Measurements from ENCODE around the gene MRGPRF.

The MRGPRF gene

DNA sequence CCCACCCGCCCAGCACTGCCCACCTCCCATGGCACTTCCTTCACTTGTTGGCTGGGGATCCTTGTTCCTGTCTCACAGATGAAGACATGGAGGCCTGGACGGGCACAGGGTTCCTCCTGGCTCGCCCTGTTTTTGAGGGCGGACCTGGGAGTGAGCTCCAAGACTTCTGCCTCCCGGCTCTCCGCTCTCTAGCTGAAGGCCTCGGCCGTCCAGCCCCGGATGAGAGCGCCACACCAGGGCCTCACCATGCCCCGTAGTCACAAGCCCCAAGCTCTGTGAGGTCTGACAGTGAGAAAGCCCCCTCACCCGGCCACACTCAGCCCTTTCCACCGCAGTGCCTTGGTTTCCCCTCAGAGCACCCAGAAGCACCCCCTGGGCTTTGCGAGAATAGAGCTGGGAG is 44.8 kb upstream of the MRGPRF start:
- peaks cover 58 to 80% (median 69%) of the 10 kb centered on the region in 10 experiments for H3K4me1 ChIP-seq
- H3K9me3 ChIP-seq (replicated peaks in 1 of 11): no peaks in the 10 kb centered on the region
- no peaks in the 10 kb centered on the region for H3K27me3 ChIP-seq
- no peak overlapping the region for H3K4me3 ChIP-seq
- peak overlapping the region in 1 of 11 experiments; percentile 20; a peak in 1 of 22 replicates for H3K9ac ChIP-seq
- peaks cover 21 to 83% (median 53%) of the 10 kb centered on the region in 11 experiments for H3K36me3 ChIP-seq
- peak overlapping the region; percentile 46 to 98 (median 96) for H3K4me2 ChIP-seq
- no peak overlapping the region for H3K27ac ChIP-seq
- no peak for TF ChIP-seq Cebpa-rat (IDR thresholded peaks at IDR 0.05)
- H4K20me1 ChIP-seq: peaks cover 96 to 100% (median 100%) of the 10 kb centered on the region in 11 experiments

DNA sequence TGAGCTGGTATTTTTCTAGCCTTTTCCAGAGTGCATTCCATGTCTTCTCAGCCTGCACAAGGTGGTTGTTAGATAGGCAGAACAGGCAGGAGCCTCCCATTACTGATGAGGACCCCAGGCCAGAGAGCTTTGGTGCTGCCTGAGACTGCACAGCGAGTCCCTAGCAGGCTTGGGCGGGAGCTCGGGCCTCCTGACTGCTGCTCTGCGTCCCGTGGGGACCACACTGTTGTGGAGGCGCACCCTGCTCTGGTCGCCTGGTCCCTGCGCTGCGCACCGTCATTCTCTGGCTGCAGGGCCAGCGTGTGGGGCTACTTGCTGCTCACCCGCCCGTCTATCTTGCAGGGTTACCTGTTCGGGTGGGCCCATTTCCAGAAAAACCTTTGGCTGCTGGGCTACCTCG is 44.2 kb upstream of the MRGPRF start:
- H3K27me3 ChIP-seq: no peaks in the 10 kb centered on the region
- peaks cover 18 to 77% (median 47%) of the 10 kb centered on the region in 11 experiments for H3K36me3 ChIP-seq
- H3K4me1 ChIP-seq: peaks cover 64 to 86% (median 74%) of the 10 kb centered on the region in 10 experiments
- peaks cover 96 to 100% (median 100%) of the 10 kb centered on the region in 11 experiments for H4K20me1 ChIP-seq
- no peak overlapping the region for H3K27ac ChIP-seq
- TF ChIP-seq Cebpa-rat (IDR thresholded peaks at IDR 0.05): no peak
- no peak overlapping the region for H3K4me3 ChIP-seq
- H3K9me3 ChIP-seq (replicated peaks in 1 of 11): no peaks in the 10 kb centered on the region
- H3K9ac ChIP-seq: no peak overlapping the region
- H3K4me2 ChIP-seq: peak overlapping the region; percentile 91 to 98 (median 96); a peak in 21 of 22 replicates

DNA sequence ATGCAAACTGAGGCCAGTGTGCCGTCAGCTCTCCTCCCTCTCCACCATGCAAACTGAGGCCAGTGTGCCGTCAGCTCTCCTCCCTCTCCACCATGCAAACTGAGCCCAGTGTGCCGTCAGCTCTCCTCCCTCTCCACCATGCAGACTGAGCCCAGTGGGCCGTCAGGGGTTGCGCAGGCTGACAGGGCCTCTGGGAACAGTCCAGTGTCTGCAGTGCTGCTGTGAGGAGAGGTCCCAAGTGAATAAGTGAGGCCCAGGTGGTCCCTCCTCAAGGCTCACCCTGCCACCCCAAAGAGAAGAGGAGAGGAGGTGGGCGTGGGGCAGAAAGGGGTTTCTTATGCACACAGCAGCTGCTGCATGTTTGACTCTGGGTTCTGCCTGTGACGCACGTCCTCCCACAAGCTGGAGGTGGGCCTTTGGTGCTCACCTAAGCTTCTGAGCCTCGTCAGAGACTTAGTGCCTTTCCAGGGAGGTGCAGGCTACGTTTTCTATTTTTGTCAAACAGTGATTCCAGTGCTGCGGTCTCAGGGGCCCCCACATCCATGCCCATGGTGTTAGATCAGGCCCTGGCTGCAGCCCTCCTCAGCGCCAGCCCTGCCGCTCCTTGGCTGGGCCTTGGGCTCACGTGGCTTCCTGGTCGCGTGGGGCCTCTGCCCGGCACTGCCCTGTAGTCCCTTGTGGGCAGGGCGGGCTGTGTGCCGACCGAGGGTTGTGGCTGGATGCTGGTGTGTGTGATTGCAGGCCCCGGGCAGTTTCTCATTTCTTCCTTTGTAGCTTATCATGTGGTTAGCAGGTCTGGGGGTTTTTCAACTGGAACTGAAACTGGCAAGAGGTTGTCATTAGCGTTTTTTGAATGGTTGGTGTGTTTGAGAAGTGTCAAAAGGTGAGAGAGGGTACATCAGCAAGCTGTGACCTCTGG is 42.8 kb upstream of the MRGPRF start:
- Histone ChIP-seq H3K4me2 (peak overlapping the region; percentile 91 to 98 (median 96)), H3K4me1 (peaks cover 78 to 95% (median 86%) of the 10 kb centered on the region in 10 experiments), H3K27me3 (no peaks in the 10 kb centered on the region), H3K9ac (peak overlapping the region; percentile 4 to 57 (median 47); a peak in 15 of 22 replicates), H3K27ac (peak overlapping the region; percentile 28 to 53 (median 42); a peak in 15 of 22 replicates), H3K9me3 (replicated peaks in 1 of 11) (no peaks in the 10 kb centered on the region), H4K20me1 (peaks cover 96 to 100% (median 100%) of the 10 kb centered on the region in 11 experiments), H3K4me3 (peak overlapping the region in 6 of 10 experiments; percentile 4 to 35 (median 12); a peak in 7 of 20 replicates), H3K36me3 (peaks cover 18 to 64% (median 45%) of the 10 kb centered on the region in 11 experiments)
- TF ChIP-seq Cebpa-rat (IDR thresholded peaks at IDR 0.05): no peak

DNA sequence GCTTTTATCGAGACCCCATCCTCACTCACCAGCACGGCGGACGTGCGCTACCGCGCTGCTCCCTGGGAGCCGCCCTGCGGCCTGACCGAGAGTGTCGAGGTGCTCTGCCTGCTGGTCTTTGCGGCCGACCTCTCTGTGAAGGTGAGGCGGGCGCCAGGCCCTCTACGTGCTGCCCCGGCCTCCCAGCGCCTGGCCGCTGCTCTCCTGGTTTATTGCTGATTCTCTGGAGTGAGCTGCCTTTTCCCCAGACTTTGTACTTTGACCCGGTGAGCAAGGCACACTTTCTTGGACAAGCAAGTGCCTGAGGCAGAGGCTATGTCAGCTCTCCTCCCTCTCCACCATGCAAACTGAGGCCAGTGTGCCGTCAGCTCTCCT is 42.2 kb upstream of the MRGPRF start:
- H3K9me3 ChIP-seq (replicated peaks in 1 of 11): no peaks in the 10 kb centered on the region
- peaks cover 84 to 95% (median 88%) of the 10 kb centered on the region in 10 experiments for H3K4me1 ChIP-seq
- no peaks in the 10 kb centered on the region for H3K27me3 ChIP-seq
- peak overlapping the region; percentile 91 to 98 (median 96) for H3K4me2 ChIP-seq
- peak overlapping the region in 7 of 11 experiments; percentile 1 to 50 (median 32); a peak in 3 of 22 replicates for H3K9ac ChIP-seq
- peaks cover 96 to 100% (median 100%) of the 10 kb centered on the region in 11 experiments for H4K20me1 ChIP-seq
- H3K27ac ChIP-seq: peak overlapping the region in 1 of 11 experiments; percentile 46; a peak in 1 of 22 replicates
- TF ChIP-seq Cebpa-rat (IDR thresholded peaks at IDR 0.05): no peak
- peak overlapping the region in 2 of 10 experiments; percentile 12 to 35; a peak in 2 of 20 replicates for H3K4me3 ChIP-seq
- H3K36me3 ChIP-seq: peaks cover 17 to 57% (median 39%) of the 10 kb centered on the region in 11 experiments

DNA sequence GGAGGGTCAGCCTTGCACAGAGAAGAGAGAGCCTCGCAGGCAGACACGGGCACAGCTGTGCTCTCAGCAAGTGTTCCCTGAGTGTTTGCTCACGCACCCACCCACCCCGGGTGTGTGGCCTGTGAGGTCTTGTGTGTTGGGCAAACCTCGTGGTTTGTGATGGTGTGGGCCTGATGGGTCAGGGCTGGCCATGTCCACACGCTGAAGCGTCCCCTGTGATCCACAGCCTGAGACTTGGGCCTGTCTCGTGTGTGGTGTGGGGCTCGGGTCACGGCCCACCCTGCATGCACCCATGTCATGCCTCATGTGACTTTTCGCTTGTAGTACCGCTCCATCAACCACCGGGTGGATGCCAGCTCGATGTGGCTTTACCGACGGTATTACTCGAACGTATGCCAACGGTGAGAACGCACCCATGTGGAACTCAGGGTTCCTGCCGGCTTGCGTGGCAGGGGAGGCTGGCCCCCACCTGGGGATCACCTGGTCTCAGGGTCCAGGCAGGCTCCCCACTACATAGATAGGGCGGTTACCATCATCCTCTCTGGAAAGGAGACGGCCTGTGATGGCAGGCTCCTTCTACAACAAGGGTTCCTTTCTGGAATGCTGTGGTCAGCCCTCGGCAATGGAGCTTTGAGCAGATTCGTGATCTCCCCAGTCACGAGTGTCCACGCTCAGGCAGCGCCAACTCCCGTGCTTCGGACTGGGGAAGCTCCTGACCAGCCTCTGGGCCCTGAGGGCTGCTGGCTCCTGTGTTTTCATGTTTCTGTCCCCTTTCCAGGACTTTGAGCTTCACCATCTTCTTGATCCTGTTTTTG is 41.6 kb upstream of the MRGPRF start:
- Histone ChIP-seq H3K4me1 (peaks cover 90 to 99% (median 93%) of the 10 kb centered on the region in 10 experiments), H3K4me2 (peak overlapping the region; percentile 91 to 98 (median 96)), H3K36me3 (peaks cover 11 to 51% (median 33%) of the 10 kb centered on the region in 11 experiments), H3K4me3 (peak overlapping the region in 1 of 10 experiments; percentile 35; a peak in 1 of 20 replicates), H3K9me3 (replicated peaks in 1 of 11) (no peaks in the 10 kb centered on the region), H3K27ac (no peak overlapping the region), H3K27me3 (no peaks in the 10 kb centered on the region), H4K20me1 (peaks cover 95 to 100% (median 100%) of the 10 kb centered on the region in 11 experiments), H3K9ac (peak overlapping the region in 6 of 11 experiments; percentile 1 to 50 (median 28); a peak in 3 of 22 replicates)
- no peak for TF ChIP-seq Cebpa-rat (IDR thresholded peaks at IDR 0.05)

DNA sequence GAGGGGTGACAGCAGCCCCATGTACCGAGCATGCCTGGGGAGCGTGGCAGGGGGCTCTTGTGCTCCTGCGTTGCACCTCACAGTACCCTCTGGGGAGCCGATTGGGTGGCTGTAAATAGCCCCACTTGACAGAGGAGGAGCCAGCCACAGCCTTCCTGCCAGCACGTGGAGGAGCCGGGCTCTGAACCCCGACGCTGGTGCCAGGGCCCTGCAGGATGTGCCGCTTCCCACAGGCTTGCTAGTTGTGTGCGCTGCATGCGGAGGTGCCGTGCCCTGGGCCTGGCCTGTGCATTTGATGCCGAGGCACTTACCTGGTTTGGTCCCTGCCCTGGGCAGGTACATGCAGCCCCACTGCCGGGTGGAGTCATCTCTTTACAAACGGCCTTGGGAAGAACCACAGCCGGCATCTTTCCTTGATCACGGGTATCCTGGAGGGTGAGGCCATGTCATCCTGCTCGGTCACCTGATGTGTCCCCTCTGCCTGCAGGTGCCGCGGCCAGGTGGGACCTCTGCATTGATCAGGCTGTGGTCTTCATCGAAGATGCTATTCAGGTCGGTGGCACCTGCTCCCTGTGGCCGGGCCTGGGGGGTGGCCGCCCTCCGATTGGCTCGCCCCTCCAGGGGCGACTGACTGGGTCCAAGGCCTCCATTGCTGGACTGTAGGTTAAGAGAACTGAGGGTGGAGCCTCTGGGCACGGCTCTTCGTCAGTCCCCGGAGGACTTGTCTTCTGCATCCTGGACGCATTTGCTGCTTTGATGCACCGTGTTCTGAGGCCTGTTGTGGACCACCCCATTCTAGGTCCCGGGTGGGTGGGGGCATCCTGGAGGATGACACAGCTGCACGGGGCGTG is 40.7 kb upstream of the MRGPRF start:
- TF ChIP-seq Cebpa-rat (IDR thresholded peaks at IDR 0.05): no peak
- Histone ChIP-seq H3K4me1 (peaks cover 93 to 98% (median 96%) of the 10 kb centered on the region in 10 experiments), H3K36me3 (peaks cover 7 to 43% (median 30%) of the 10 kb centered on the region in 11 experiments; a peak in 21 of 22 replicates), H3K4me2 (peak overlapping the region; percentile 91 to 98 (median 96)), H3K4me3 (no peak overlapping the region), H3K27me3 (no peaks in the 10 kb centered on the region), H3K9ac (peak overlapping the region in 1 of 11 experiments; percentile 60; a peak in 1 of 22 replicates), H3K9me3 (replicated peaks in 1 of 11) (no peaks in the 10 kb centered on the region), H3K27ac (no peak overlapping the region), H4K20me1 (peaks cover 87 to 94% (median 93%) of the 10 kb centered on the region in 11 experiments)

DNA sequence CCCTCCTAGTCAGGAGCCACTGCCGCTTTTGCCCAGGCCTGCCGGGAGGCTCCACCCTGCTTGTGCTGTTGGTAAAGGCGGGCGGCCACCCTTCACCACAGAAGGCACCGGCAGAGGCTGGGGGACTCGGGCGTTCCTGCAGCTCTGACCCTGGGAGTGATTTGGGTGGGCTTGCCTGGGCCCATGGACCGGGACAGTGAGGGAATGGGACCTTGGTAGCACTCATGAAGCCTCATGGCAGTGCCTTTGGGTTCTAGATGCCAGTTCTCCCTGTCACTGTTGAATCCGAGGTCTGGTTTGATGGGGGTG is 40.1 kb upstream of the MRGPRF start:
- TF ChIP-seq Cebpa-rat (IDR thresholded peaks at IDR 0.05): no peak
- Histone ChIP-seq H3K4me3 (no peak overlapping the region), H3K27me3 (no peaks in the 10 kb centered on the region), H3K4me1 (peaks cover 90 to 96% (median 94%) of the 10 kb centered on the region in 10 experiments), H3K9ac (peak overlapping the region in 5 of 11 experiments; percentile 57 to 97 (median 66); a peak in 7 of 22 replicates), H3K4me2 (peak overlapping the region; percentile 91 to 98 (median 96)), H4K20me1 (peaks cover 80 to 87% (median 86%) of the 10 kb centered on the region in 11 experiments), H3K36me3 (peaks cover 7 to 36% (median 28%) of the 10 kb centered on the region in 11 experiments; a peak in 21 of 22 replicates), H3K27ac (no peak overlapping the region), H3K9me3 (replicated peaks in 1 of 11) (no peaks in the 10 kb centered on the region)

All from BLaER1 treated with 17β-estradiol and CSF1 and Interleukin-3, amounts not matched to agents 10 nM and 100 nM (cell line).